HepG2 (cell line): ENCODE results near the gene MPIG6B. TPM values are rescaled to one million over a fixed set of nuclear protein-coding genes. Genes with fewer than 3 reads are reported as not detected.

Experiments used
- ATF7 ChIP-seq, 2 experiments: fragments of 450-650 bp in 1 of 2; sonication (generic) in 1 of 2; formaldehyde crosslinking in 1 of 2; IDR thresholded peaks; 2 replicates each; pipeline versions ENCODE4 v1.4.0 to v1.6.1; 2016 to 2020; ENCODE audit warnings: antibody characterized with exemption in 1 of 2, mild to moderate bottlenecking in 1 of 2, missing genetic modification reagents in 1 of 2
- HNF4G ChIP-seq, 2 experiments: sonication (generic) in 1 of 2; formaldehyde crosslinking in 1 of 2; IDR thresholded peaks; 2 replicates each; pipeline versions ENCODE4 v1.4.0 to v1.6.1; 2011 to 2020; ENCODE audit warnings: borderline replicate concordance in 2 of 2, low read depth in 2 of 2, mild to moderate bottlenecking in 2 of 2, low read length in 1 of 2, missing genetic modification reagents in 1 of 2, moderate library complexity in 1 of 2
- KLF9 ChIP-seq: IDR thresholded peaks from 2 replicates; pipeline ENCODE4 v1.6.1; 2016; ENCODE audit warnings: low read depth
- SIN3A ChIP-seq: IDR thresholded peaks from 2 replicates; pipeline ENCODE4 v1.6.1; 2011; ENCODE audit warnings: low read depth, mild to moderate bottlenecking, control low read depth, low read length, borderline replicate concordance
- TP53 ChIP-seq: sonication (generic); formaldehyde crosslinking; conservative IDR thresholded peaks from 2 replicates; pipeline ENCODE4 v1.4.0; 2020; ENCODE audit warnings: missing genetic modification reagents
- ZBED4 ChIP-seq: sonication (generic); formaldehyde crosslinking; IDR thresholded peaks from 2 replicates; pipeline ENCODE4 v1.4.0; 2020; ENCODE audit warnings: missing genetic modification reagents, borderline replicate concordance
- ZBTB40 ChIP-seq, 2 experiments: fragments of 450-650 bp in 1 of 2; sonication (generic) in 1 of 2; formaldehyde crosslinking in 1 of 2; IDR thresholded peaks; 2 replicates each; pipeline versions ENCODE4 v1.6.1 to v1.8.0; 2016 to 2022; ENCODE audit warnings: antibody characterized with exemption in 1 of 2, mild to moderate bottlenecking in 1 of 2, missing genetic modification reagents in 1 of 2
- ZNF570 ChIP-seq: sonication (generic); formaldehyde crosslinking; IDR thresholded peaks from 2 replicates; pipeline ENCODE4 v1.4.0; 2020; ENCODE audit warnings: mild to moderate bottlenecking, missing genetic modification reagents, borderline replicate concordance
- polyA plus RNA-seq, 8 experiments: library from polyadenylated mRNA; depleted of rRNA in 3 of 8; stranded (reverse) in 7 of 8; unstranded in 1 of 8; fragments of >200 nt; fragmentation: Illumina TruSeq in 4 of 8; extraction: Trizol in 4 of 8; gene quantifications; 2 replicates each; pipeline versions ENCODE4 v1.2.1 to v1.2.3, GENCODE V29; 2011 to 2016; ENCODE audit warnings: low read depth in 4 of 8, missing spikeins in 1 of 8, mixed read lengths in 1 of 8; ENCODE audit not compliant: insufficient read depth in 1 of 8
- total RNA-seq, 5 experiments: library from RNA; depleted of rRNA; stranded (reverse); fragments of >200 nt; fragmentation: Illumina TruSeq; extraction: Trizol; gene quantifications; 2 replicates each; pipeline ENCODE4 v1.2.3, GENCODE V29; 2016; ENCODE audit warnings: low read depth in 1 of 5
- TF ChIP-seq, protein P1 (sequence below): sonication (generic); formaldehyde crosslinking; IDR thresholded peaks from 2 replicates; pipeline ENCODE4 v1.5.0; 2020; ENCODE audit warnings: missing genetic modification reagents
- TF ChIP-seq, protein P2 (sequence below): IDR thresholded peaks from 2 replicates; pipeline ENCODE4 v1.6.1; 2016

MPIG6B gene
- total and polyA plus RNA-seq, 2 of the 13 experiments (the other 11 are each of a cell fraction or from before 2014, with no cell fraction given) = not detected

DNA sequence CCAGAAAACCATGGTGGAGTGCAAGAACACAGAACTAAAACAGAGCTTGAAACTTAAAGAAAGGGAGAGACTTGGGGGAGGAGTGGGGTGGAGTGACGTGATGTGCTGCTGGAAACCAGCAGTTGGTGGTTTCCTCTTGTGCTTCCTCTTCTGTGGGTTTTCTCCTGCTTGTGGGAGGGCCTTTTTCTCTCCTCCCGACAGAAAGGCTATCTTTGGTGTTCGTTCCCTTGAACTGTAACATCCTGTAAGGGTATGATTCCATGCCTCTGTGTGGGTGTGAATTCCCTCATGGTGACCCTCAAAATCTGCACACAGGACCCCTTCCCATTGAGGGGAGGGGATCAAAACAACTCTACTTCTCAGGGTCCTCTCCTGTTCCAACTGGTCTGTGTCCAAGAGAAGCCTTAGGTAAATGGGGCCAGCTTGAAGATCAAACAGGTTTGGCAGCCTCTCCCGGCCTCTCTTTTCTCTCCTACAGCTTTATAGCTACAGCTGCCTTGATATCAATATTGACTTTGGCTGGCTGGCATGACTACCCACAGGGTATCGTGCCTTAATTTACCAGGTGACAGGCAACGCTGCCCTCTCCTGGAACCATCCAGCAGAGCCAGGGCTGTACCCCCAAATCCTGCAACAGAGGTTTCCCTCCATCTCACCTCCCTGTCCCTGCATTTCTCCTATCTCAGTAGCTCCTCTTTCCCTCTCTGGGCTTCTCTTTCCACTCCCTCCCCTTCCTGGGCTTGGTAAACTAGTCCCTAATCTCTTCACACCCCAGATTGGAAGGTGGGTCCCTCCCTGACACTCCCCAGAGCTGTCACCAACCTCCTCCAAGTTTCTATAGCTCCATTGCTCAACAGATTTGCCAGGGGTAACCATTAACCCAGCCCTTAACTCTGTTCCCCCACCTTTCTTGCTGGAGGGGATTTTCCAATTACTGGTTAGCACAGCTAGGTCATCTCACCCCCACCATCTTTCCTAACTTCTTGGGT is 15.1 kb downstream of the MPIG6B start (continued):
- TF ChIP-seq ZBTB40 (IDR thresholded peaks at IDR 0.05) (no peak), ZBTB40 (CRISPR knock-in tag; IDR thresholded peaks at IDR 0.05) (peak; percentile 61; the same call in 1 of the 2 replicates), ZNF570 (CRISPR knock-in tag) (no peak), TP53 (CRISPR knock-in tag) (0 out of 2 replicates have a peak, but pooled peaks have one; percentile 49), SIN3A (peak; percentile 70), HNF4G (IDR thresholded peaks at IDR 0.05; ENCODE audit: borderline replicate concordance, low read depth, low read length) (peak; percentile 18; the same call in 1 of the 2 replicates), HNF4G (CRISPR knock-in tag; IDR thresholded peaks at IDR 0.05; ENCODE audit: borderline replicate concordance, low read depth) (no peak; the same call in 1 of the 2 replicates), ZBED4 (CRISPR knock-in tag) (peak; percentile 79), KLF9 (CRISPR knock-in tag) (peak; percentile 14), ATF7 (IDR thresholded peaks at IDR 0.05) (no peak; the same call in 1 of the 2 replicates), ATF7 (CRISPR knock-in tag; IDR thresholded peaks at IDR 0.05) (no peak)
- TF ChIP-seq, protein P1, sequence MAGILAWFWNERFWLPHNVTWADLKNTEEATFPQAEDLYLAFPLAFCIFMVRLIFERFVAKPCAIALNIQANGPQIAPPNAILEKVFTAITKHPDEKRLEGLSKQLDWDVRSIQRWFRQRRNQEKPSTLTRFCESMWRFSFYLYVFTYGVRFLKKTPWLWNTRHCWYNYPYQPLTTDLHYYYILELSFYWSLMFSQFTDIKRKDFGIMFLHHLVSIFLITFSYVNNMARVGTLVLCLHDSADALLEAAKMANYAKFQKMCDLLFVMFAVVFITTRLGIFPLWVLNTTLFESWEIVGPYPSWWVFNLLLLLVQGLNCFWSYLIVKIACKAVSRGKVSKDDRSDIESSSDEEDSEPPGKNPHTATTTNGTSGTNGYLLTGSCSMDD (CRISPR knock-in tag) = no peak
- TF ChIP-seq, protein P2, sequence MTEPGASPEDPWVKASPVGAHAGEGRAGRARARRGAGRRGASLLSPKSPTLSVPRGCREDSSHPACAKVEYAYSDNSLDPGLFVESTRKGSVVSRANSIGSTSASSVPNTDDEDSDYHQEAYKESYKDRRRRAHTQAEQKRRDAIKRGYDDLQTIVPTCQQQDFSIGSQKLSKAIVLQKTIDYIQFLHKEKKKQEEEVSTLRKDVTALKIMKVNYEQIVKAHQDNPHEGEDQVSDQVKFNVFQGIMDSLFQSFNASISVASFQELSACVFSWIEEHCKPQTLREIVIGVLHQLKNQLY (CRISPR knock-in tag) = peak; percentile 80
